Activated B cell treated with CpG ODN at 0.5 μM for 24 hours (primary cell): ENCODE results near the gene CHN2. TPM values are rescaled to one million over a fixed set of nuclear protein-coding genes. Genes with fewer than 3 reads are reported as not detected.

Experiments
- ATAC-seq: fragments of 200-7000 bp; cut with Tn5 transposase; one replicate; pipeline ENCODE4 v1.10.0; 2021; ENCODE audit warnings: low read depth, mild to moderate bottlenecking, moderate library complexity
- CTCF ChIA-PET: fragments of 350-600 bp; sonication (Branson Sonifier 250); formaldehyde crosslinking; loops from one replicate; lab custom pipeline; 2021; ENCODE audit warnings: antibody characterized with exemption; lab: Charles Lee
- POLR2A ChIA-PET: fragments of 350-600 bp; sonication (Branson Sonifier 250); formaldehyde crosslinking; loops from one replicate; lab custom pipeline; 2021; ENCODE audit warnings: antibody characterized with exemption; lab: Charles Lee
- DNase-seq: peaks from one replicate; pipeline ENCODE4 v3.0.0; 2022
- H3K27ac Mint-ChIP-seq: one replicate; pipeline ENCODE4 v1.8.0; 2020; ENCODE audit warnings: mixed read lengths
- H3K27me3 Mint-ChIP-seq: one replicate; pipeline ENCODE4 v1.8.0; 2021; ENCODE audit warnings: mixed read lengths
- H3K36me3 Mint-ChIP-seq: one replicate; pipeline ENCODE4 v1.8.0; 2021; ENCODE audit warnings: low read depth, mixed read lengths
- H3K4me1 Mint-ChIP-seq: one replicate; pipeline ENCODE4 v1.8.0; 2021; ENCODE audit warnings: mixed read lengths
- H3K4me3 Mint-ChIP-seq: one replicate; pipeline ENCODE4 v1.8.0; 2020; ENCODE audit warnings: mild to moderate bottlenecking, mixed read lengths
- H3K9me3 Mint-ChIP-seq: one replicate; pipeline ENCODE4 v1.8.0; 2020; ENCODE audit warnings: mixed read lengths
- intact Hi-C: fragments of 100-400 bp; cut with micrococcal nuclease; formaldehyde crosslinking; loops from one replicate; pipeline ENCODE4 v1.15.1; 2024
- total RNA-seq: library from RNA; stranded (reverse); gene quantifications from 2 replicates; pipeline ENCODE4 v1.2.3, GENCODE V29; 2022
- TF ChIP-seq, protein P1 (sequence below): fragments of 200-600 bp; IDR thresholded peaks from one replicate; pipeline ENCODE4 v1.8.0; 2022; ENCODE audit warnings: antibody characterized with exemption, mild to moderate bottlenecking

Gene CHN2
- total RNA-seq, 1 donor from 2014 or later = 1.8 TPM

GRCh38 chr7:29352041-29352440 is 157.5 kb downstream of the CHN2 start:
- DNase-seq (no peak), ATAC-seq (no peak)
- Mint-ChIP-seq H3K27me3 (peaks cover 7% of the 10 kb centered on the region), H3K4me1 (no peaks in the 10 kb centered on the region), H3K9me3 (no peaks in the 10 kb centered on the region), H3K4me3 (no peak overlapping the region), H3K36me3 (no peaks in the 10 kb centered on the region), H3K27ac (no peak overlapping the region)
- CTCF ChIA-PET = no interaction called here
- intact Hi-C loops = no loop called here
- TF ChIP-seq, protein P1, sequence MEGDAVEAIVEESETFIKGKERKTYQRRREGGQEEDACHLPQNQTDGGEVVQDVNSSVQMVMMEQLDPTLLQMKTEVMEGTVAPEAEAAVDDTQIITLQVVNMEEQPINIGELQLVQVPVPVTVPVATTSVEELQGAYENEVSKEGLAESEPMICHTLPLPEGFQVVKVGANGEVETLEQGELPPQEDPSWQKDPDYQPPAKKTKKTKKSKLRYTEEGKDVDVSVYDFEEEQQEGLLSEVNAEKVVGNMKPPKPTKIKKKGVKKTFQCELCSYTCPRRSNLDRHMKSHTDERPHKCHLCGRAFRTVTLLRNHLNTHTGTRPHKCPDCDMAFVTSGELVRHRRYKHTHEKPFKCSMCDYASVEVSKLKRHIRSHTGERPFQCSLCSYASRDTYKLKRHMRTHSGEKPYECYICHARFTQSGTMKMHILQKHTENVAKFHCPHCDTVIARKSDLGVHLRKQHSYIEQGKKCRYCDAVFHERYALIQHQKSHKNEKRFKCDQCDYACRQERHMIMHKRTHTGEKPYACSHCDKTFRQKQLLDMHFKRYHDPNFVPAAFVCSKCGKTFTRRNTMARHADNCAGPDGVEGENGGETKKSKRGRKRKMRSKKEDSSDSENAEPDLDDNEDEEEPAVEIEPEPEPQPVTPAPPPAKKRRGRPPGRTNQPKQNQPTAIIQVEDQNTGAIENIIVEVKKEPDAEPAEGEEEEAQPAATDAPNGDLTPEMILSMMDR = no peak
- POLR2A ChIA-PET = no interaction called here

GRCh38 chr7:29353810-29354209 is 159.2 kb downstream of the CHN2 start:
- no peak overlapping the region for H3K27ac Mint-ChIP-seq
- ATAC-seq (no peak), DNase-seq (no peak)
- ChIA-PET CTCF (no interaction called here), POLR2A (no interaction called here)
- H3K36me3 Mint-ChIP-seq = no peaks in the 10 kb centered on the region
- H3K4me3 Mint-ChIP-seq = no peak overlapping the region
- intact Hi-C loops = no loop called here
- TF ChIP-seq, protein P1 = no peak
- peaks cover 6% of the 10 kb centered on the region for H3K27me3 Mint-ChIP-seq
- H3K9me3 Mint-ChIP-seq = no peaks in the 10 kb centered on the region
- no peaks in the 10 kb centered on the region for H3K4me1 Mint-ChIP-seq

GRCh38 chr7:29354340-29354739 is 159.8 kb downstream of the CHN2 start:
- no peak for ATAC-seq
- intact Hi-C loops = no loop called here
- CTCF ChIA-PET = no interaction called here

DNA sequence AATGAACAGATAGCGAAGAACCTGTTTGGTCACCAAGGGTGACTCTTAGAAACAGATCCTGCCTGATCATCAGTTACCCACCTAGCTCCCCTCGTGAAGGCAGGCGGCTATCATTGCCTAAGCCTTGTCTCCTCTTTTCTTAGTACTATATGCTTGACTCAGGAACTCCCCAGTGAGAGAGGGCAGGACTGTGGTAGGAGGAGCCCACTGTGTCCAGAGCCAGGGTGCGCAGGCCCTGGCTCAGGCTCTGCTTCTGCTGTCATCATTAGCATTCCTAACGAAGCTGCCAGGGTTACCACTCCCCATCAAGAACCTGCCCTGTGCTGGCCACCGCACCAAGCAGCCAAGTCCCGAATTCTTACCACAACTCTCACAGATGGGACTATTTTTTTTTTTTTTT is 160.8 kb downstream of the CHN2 start:
- Mint-ChIP-seq H3K4me3 (no peak overlapping the region), H3K4me1 (no peaks in the 10 kb centered on the region), H3K36me3 (no peaks in the 10 kb centered on the region), H3K27ac (no peak overlapping the region), H3K27me3 (peaks cover 6% of the 10 kb centered on the region), H3K9me3 (no peaks in the 10 kb centered on the region)
- DNase-seq = no peak
- TF ChIP-seq, protein P1 = no peak
- intact Hi-C loops = no loop called here
- POLR2A ChIA-PET = no interaction called here
- CTCF ChIA-PET = no interaction called here
- ATAC-seq = no peak

More at GRCh38 chr7:29354340-29354739, 159.8 kb downstream of the CHN2 start:
- H3K4me1 Mint-ChIP-seq = no peaks in the 10 kb centered on the region
- DNase-seq = no peak
- POLR2A ChIA-PET = no interaction called here
- TF ChIP-seq, protein P1 = no peak
- no peaks in the 10 kb centered on the region for H3K9me3 Mint-ChIP-seq
- H3K36me3 Mint-ChIP-seq = no peaks in the 10 kb centered on the region
- no peak overlapping the region for H3K27ac Mint-ChIP-seq
- no peak overlapping the region for H3K4me3 Mint-ChIP-seq
- peaks cover 6% of the 10 kb centered on the region for H3K27me3 Mint-ChIP-seq

DNA sequence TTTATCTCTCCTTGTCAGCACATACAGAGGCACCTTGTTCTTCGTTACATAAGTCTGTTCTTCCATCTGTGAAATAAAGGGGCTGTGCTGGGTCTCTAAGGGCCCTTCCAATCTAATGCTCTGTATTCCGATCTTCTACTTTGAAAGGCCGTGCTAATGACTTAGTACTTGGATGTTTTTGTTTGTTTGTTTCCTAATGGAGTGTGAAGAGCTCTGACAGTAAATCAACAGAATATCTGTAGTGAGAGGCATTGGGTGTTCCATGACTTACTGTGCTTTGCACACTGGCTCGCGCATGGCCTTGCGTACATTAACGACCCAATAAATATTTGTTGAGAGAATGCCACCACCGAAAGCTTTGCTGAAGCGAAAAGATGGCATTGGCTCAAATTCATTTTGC is 162.1 kb downstream of the CHN2 start:
- POLR2A ChIA-PET = no interaction called here
- no peaks in the 10 kb centered on the region for H3K9me3 Mint-ChIP-seq
- TF ChIP-seq, protein P1 = no peak
- CTCF ChIA-PET = no interaction called here
- H3K4me3 Mint-ChIP-seq = no peak overlapping the region
- ATAC-seq (no peak), DNase-seq (no peak)
- no peak overlapping the region for H3K27ac Mint-ChIP-seq
- intact Hi-C loops = no loop called here
- no peaks in the 10 kb centered on the region for H3K4me1 Mint-ChIP-seq
- no peaks in the 10 kb centered on the region for H3K27me3 Mint-ChIP-seq
- H3K36me3 Mint-ChIP-seq = no peaks in the 10 kb centered on the region
